T-helper 2 cell (primary cell): ENCODE measurements around the gene S100P.
"Not testable (repeated sequence)": the region's sequence is repeated elsewhere in the genome, so short reads cannot be mapped to it uniquely, and the experiment has no call there.

ENCODE experiments used
- DNase-seq, 5 experiments: peaks; one replicate each; pipeline versions ENCODE4 v3.0.0 to v3.0.0-alpha.2; 2012 to 2022
- total RNA-seq, 2 donors: gene quantifications; one replicate each; lab custom pipeline; 2026; lab: John Stamatoyannopoulos, UW

The S100P gene
- 0.31 to 0.47 reads per million in 2 donors for total RNA-seq

GRCh38 chr4:6693231-6694176, at the start of gene S100P:
TSS of gene S100P (plus strand) at chr4:6693878. CDS start at chr4:6693933, 55 bp downstream.
- DNase-seq = peak in 1 of 5 experiments; percentile 41

- no peak for DNase-seq
Observed at GRCh38 chr4:6644792-6645530, 48.7 kb upstream of the S100P start.

GRCh38 chr4:6647169-6647568, 46.5 kb upstream of the S100P start:
- no peak for DNase-seq

GRCh38 chr4:6647582-6648230, 46.0 kb upstream of the S100P start:
- no peak for DNase-seq

DNA sequence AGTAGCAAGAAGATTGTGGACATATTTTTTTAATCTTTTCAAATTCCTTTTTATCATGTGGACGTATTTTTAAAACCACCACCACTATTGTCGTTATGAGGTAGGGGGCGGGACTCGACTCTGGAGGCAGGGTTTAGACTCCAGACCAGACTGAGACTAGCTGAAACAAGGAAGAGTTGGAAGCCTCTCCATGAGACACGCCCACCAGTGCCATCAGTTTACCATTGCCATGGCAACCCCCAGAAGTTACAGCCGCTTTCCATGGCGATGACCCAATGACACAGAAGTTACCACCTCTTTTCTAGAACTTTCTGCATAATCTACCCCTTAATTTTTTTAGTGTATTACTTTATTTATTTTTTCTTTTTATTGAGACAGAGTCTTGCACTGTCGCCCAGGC, 44.5 kb upstream of the S100P start:
- no peak for DNase-seq

DNA sequence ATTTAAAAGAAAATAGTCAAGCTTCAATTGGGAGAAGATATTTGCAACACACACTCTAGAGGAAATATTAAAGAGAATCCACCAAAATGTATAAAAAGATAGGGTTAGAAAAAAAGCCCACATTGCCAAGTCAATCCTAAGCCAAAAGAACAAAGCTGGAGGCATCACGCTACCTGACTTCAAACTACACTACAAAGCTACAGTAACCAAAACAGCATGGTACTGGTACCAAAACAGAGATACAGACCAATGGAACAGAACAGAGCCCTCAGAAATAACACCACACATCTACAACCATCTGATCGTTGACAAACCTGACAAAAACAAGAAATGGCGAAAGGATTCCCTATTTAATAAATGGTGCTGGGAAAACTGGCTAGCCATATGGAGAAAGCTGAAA, 39.5 kb upstream of the S100P start:
- DNase-seq = not testable (repeated sequence)

GRCh38 chr4:6655291-6655690, 38.4 kb upstream of the S100P start:
- DNase-seq = not testable (repeated sequence)

- DNase-seq = no peak
Observed at GRCh38 chr4:6655924-6656323, 37.8 kb upstream of the S100P start.

- DNase-seq = no peak
Observed at GRCh38 chr4:6657242-6658208, 36.2 kb upstream of the S100P start.

DNA sequence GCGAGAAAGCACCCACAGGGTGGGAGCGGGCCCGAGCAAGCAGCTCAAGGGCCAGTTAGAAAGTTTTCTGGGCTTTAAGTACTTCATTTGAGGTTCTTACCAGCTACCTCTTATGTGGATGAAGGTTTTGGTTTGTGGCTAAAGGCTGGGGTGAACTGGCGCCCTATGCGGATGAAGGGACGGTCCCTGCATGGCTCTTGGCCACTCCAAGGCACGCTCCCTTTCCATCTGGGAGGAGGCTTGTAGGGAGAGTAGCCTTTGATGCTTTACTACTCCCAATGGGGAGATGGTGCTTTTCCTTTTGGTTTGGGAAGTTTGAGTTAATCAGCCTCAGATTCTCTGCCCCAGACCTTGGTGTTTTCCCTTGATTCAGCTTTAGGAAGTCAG, 35.5 kb upstream of the S100P start:
- no peak for DNase-seq

DNA sequence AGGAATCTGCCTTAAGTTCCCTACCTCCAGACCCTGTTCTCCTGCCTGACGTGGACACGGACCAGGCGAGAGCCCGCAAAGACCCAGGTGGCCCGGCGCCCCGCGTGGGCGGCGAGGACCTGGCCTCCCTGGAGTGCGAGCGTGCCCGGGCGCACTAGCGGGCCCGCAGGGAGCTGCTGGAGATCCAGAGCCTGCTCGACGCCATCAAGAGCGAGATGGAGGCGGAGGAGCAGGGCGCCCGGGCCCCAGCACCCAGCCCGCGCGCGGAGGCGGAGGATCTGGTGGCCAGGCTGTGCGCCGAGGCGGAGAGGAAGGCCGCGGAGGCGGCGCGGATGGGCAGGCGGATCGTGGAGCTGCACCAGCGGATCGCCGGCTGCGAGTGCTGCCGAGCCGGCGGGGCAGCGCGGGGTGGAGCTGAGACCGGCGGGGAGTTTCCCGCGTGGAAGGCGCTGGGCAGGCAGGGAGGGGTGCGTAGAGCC, 35.0 kb upstream of the S100P start:
- DNase-seq = peak; percentile 20 to 54 (median 47)

- DNase-seq = no peak
Observed at GRCh38 chr4:6659897-6660296, 33.8 kb upstream of the S100P start.

- no peak for DNase-seq
Observed at GRCh38 chr4:6660430-6660829, 33.2 kb upstream of the S100P start.

- no peak for DNase-seq
Observed at GRCh38 chr4:6662591-6662990, 31.1 kb upstream of the S100P start.

GRCh38 chr4:6663596-6664393, 29.9 kb upstream of the S100P start:
- DNase-seq = no peak

DNA sequence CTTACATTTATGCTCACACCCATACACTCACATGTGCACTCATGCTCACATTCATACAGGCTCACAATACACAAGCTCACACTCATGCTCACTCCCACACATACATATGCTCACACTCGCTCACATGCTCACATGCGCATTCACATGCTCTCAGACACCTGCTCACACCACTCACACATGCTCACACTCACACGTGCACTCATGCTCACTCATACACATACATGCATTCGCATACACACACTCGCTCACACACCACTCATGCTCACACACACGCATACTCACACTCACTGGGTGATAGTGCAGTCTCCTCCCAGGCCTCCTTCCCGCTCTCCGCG, 28.4 kb upstream of the S100P start:
- DNase-seq = no peak

DNA sequence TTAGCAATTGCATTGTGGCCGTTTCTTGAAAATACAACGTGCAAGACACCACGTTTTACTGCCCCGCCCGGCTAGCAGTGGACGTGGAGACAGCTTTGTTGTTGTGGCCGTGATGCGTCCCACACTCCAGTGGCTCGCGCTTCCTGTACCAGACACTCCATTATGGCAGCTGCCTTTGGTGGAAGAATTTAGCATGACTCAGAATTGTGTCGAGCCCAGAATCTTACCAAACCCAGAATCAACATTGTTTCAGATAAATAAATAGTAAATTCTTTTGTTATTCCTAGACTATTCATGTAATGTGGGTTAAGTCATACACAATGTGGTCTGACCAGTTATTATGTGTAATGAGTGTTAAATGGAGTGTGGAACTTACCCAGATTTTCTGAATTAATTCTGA, 25.3 kb upstream of the S100P start:
- no peak for DNase-seq

DNA sequence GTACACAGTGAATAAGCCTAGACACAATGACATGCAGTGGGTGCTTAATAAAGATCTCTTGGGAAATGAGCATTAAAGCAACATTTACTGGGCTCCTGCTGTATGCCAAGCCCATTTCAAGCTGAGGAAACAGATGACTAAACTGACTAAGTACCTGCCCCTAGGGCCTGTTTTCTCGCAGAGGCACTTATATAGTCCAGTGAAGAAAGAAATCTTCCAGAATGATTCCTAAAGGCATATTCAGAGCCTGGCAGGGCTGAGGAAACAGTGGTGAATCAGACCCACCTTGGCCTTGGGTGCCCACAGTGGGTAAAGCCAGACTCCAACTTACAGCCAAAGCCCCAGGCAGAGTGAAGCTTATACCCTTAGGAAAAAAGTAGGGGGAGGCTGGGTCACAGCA, 22.0 kb upstream of the S100P start:
- no peak for DNase-seq

- no peak for DNase-seq
Observed at GRCh38 chr4:6672131-6672530, 21.5 kb upstream of the S100P start.

- not testable (repeated sequence) for DNase-seq
Observed at GRCh38 chr4:6672541-6673190, 21.0 kb upstream of the S100P start.
